WTC11 (cell line): ENCODE measurements around the gene C9orf72. TPM values are rescaled to one million over a fixed set of nuclear protein-coding genes. Genes with fewer than 3 reads are reported as not detected.

Source experiments
- ATAC-seq: fragments of 200-7000 bp; cut with Tn5 transposase; 2 replicates; pipeline ENCODE4 v1.10.0; 2021; ENCODE audit warnings: mild to moderate bottlenecking, moderate library complexity
- CTCF ChIA-PET: fragments of 300-600 bp; sonication (Branson Sonifier 250); formaldehyde crosslinking; loops from one replicate; lab custom pipeline; 2021; ENCODE audit warnings: antibody characterized with exemption; lab: Charles Lee
- POLR2A ChIA-PET: fragments of 350-600 bp; sonication (Branson Sonifier 250); formaldehyde crosslinking; loops from one replicate; lab custom pipeline; 2021; ENCODE audit warnings: antibody characterized with exemption; lab: Charles Lee
- DNase-seq: peaks from one replicate; pipeline ENCODE4 v3.0.0; 2021; ENCODE audit warnings: low spot score
- H3K27ac Mint-ChIP-seq: 2 replicates; pipeline ENCODE4 v1.8.0; 2021; ENCODE audit warnings: mixed read lengths
- H3K27me3 Mint-ChIP-seq: 2 replicates; pipeline ENCODE4 v1.8.0; 2021; ENCODE audit warnings: low read depth, mild to moderate bottlenecking, moderate library complexity, mixed read lengths
- H3K36me3 Mint-ChIP-seq: 2 replicates; pipeline ENCODE4 v1.8.0; 2021; ENCODE audit warnings: mixed read lengths
- H3K4me1 Mint-ChIP-seq: 2 replicates; pipeline ENCODE4 v1.8.0; 2022; ENCODE audit warnings: mixed read lengths
- H3K4me3 Mint-ChIP-seq: 2 replicates; pipeline ENCODE4 v1.8.0; 2021; ENCODE audit warnings: mild to moderate bottlenecking, moderate library complexity, mixed read lengths
- H3K9me3 Mint-ChIP-seq: 2 replicates; pipeline ENCODE4 v1.8.0; 2021; ENCODE audit warnings: mixed read lengths
- ATF1 ChIP-seq: sonication (generic); formaldehyde crosslinking; IDR thresholded peaks from 2 replicates; pipeline ENCODE4 v1.8.1; 2023; ENCODE audit warnings: mild to moderate bottlenecking, moderate library complexity, missing genetic modification reagents
- CBFB ChIP-seq: sonication (generic); formaldehyde crosslinking; IDR thresholded peaks from 2 replicates; pipeline ENCODE4 v1.8.1; 2022; ENCODE audit warnings: mild to moderate bottlenecking, low read depth, missing genetic modification reagents
- CREM ChIP-seq: sonication (generic); formaldehyde crosslinking; IDR thresholded peaks from 2 replicates; pipeline ENCODE4 v1.8.1; 2022; ENCODE audit warnings: mild to moderate bottlenecking, missing genetic modification reagents, moderate library complexity
- ESRRA ChIP-seq: sonication (generic); formaldehyde crosslinking; IDR thresholded peaks from 2 replicates; pipeline ENCODE4 v1.8.1; 2022; ENCODE audit warnings: mild to moderate bottlenecking, missing genetic modification reagents, borderline replicate concordance
- FOXP1 ChIP-seq: sonication (generic); formaldehyde crosslinking; IDR thresholded peaks from 2 replicates; pipeline ENCODE4 v1.8.0; 2022; ENCODE audit warnings: missing genetic modification reagents, mild to moderate bottlenecking, moderate library complexity, borderline replicate concordance
- IRF2 ChIP-seq: sonication (generic); formaldehyde crosslinking; IDR thresholded peaks from 2 replicates; pipeline ENCODE4 v1.8.0; 2022; ENCODE audit warnings: low read depth, missing genetic modification reagents, borderline replicate concordance
- MXD4 ChIP-seq: fragments of 250-450 bp; sonication (Bioruptor Pico); IDR thresholded peaks from 2 replicates; pipeline ENCODE4 v1.8.0; 2021; ENCODE audit warnings: mild to moderate bottlenecking, moderate library complexity, borderline replicate concordance
- MYBL2 ChIP-seq: sonication (generic); formaldehyde crosslinking; IDR thresholded peaks from 2 replicates; pipeline ENCODE4 v1.8.1; 2023; ENCODE audit warnings: mild to moderate bottlenecking, moderate library complexity, missing genetic modification reagents
- NFYB ChIP-seq: sonication (generic); formaldehyde crosslinking; conservative IDR thresholded peaks from 2 replicates; pipeline ENCODE4 v1.8.0; 2022; ENCODE audit warnings: low read depth, missing genetic modification reagents
- NR1H2 ChIP-seq: sonication (generic); formaldehyde crosslinking; IDR thresholded peaks from 2 replicates; pipeline ENCODE4 v1.9.0; 2021; ENCODE audit warnings: mild to moderate bottlenecking, moderate library complexity, missing genetic modification reagents
- OVOL2 ChIP-seq: fragments of 250-450 bp; sonication (Bioruptor Pico); IDR thresholded peaks from 2 replicates; pipeline ENCODE4 v1.9.0; 2021; ENCODE audit warnings: mild to moderate bottlenecking, borderline replicate concordance
- TEAD1 ChIP-seq: sonication (generic); formaldehyde crosslinking; IDR thresholded peaks from 2 replicates; pipeline ENCODE4 v1.8.0; 2022; ENCODE audit warnings: mild to moderate bottlenecking, missing genetic modification reagents
- TEAD4 ChIP-seq: sonication (generic); formaldehyde crosslinking; IDR thresholded peaks from 2 replicates; pipeline ENCODE4 v1.8.0; 2022; ENCODE audit warnings: mild to moderate bottlenecking, missing genetic modification reagents
- ZNF416 ChIP-seq: fragments of 250-450 bp; sonication (Bioruptor Pico); IDR thresholded peaks from 2 replicates; pipeline ENCODE4 v1.9.0; 2021; ENCODE audit warnings: mild to moderate bottlenecking, inconsistent platforms
- ZNF423 ChIP-seq: fragments of 250-450 bp; sonication (Bioruptor Pico); IDR thresholded peaks from 2 replicates; pipeline ENCODE4 v2.1.2; 2022; ENCODE audit warnings: mild to moderate bottlenecking, moderate library complexity
- ZNF671 ChIP-seq: fragments of 250-450 bp; sonication (Bioruptor Pico); IDR thresholded peaks from 2 replicates; pipeline ENCODE4 v1.8.0; 2021; ENCODE audit warnings: mild to moderate bottlenecking
- total RNA-seq: library from RNA; stranded (reverse); gene quantifications from 3 replicates; pipeline ENCODE4 v1.2.3, GENCODE V29; 2021
- TF ChIP-seq, protein P1 (sequence below): sonication (generic); formaldehyde crosslinking; IDR thresholded peaks from 2 replicates; pipeline ENCODE4 v1.8.1; 2023; ENCODE audit warnings: mild to moderate bottlenecking, missing genetic modification reagents, moderate library complexity
- TF ChIP-seq, protein P2 (sequence below): sonication (generic); formaldehyde crosslinking; IDR thresholded peaks from 2 replicates; pipeline ENCODE4 v1.8.0; 2022; ENCODE audit warnings: missing genetic modification reagents
- TF ChIP-seq, protein P3 (sequence below): sonication (generic); formaldehyde crosslinking; IDR thresholded peaks from 2 replicates; pipeline ENCODE4 v1.8.0; 2022; ENCODE audit warnings: mild to moderate bottlenecking, missing genetic modification reagents
- TF ChIP-seq, protein P4 (sequence below): fragments of 250-450 bp; sonication (Bioruptor Pico); IDR thresholded peaks from 2 replicates; pipeline ENCODE4 v1.9.0; 2021; ENCODE audit warnings: mild to moderate bottlenecking
- TF ChIP-seq, protein P5 (sequence below): sonication (generic); formaldehyde crosslinking; IDR thresholded peaks from 2 replicates; pipeline ENCODE4 v1.8.0; 2022; ENCODE audit warnings: mild to moderate bottlenecking, missing genetic modification reagents
- TF ChIP-seq, protein P6 (sequence below): sonication (generic); formaldehyde crosslinking; conservative IDR thresholded peaks from 2 replicates; pipeline ENCODE4 v1.8.1; 2023; ENCODE audit warnings: mild to moderate bottlenecking, low read depth, missing genetic modification reagents, moderate library complexity

Gene C9orf72
- total RNA-seq, 1 experiment from 2014 or later, result 21.5 TPM

DNA sequence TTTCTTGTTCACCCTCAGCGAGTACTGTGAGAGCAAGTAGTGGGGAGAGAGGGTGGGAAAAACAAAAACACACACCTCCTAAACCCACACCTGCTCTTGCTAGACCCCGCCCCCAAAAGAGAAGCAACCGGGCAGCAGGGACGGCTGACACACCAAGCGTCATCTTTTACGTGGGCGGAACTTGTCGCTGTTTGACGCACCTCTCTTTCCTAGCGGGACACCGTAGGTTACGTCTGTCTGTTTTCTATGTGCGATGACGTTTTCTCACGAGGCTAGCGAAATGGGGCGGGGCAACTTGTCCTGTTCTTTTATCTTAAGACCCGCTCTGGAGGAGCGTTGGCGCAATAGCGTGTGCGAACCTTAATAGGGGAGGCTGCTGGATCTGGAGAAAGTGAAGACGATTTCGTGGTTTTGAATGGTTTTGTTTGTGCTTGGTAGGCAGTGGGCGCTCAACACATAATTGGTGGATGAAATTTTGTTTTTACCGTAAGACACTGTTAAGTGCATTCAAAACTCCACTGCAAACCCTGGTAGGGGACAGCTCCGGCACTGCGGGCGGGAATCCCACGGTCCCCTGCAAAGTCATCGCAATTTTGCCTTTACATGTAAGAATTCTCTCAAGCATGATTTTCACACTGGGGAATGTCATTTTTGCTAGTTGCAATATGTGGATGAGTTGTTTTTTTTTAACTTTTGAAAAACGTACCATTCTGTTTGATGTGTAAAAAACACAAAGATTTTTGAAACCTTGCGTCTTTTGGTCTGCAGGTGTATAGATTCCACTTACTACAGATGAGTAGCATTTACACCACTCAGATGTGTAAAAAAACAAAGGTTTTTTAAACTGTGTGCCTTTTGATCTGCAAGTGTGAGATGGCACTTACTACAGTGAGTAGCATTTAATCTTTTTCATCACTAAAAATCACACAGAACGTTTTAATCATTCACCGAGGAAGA is 631 bp upstream of the C9orf72 start (continued):
- TF ChIP-seq CREM, result peak; percentile 90; the same call in 1 of the 2 replicates
- 0 out of 2 replicates have a peak, but pooled peaks have one; percentile 74 for TF ChIP-seq MYBL2 (CRISPR knock-in tag)

DNA sequence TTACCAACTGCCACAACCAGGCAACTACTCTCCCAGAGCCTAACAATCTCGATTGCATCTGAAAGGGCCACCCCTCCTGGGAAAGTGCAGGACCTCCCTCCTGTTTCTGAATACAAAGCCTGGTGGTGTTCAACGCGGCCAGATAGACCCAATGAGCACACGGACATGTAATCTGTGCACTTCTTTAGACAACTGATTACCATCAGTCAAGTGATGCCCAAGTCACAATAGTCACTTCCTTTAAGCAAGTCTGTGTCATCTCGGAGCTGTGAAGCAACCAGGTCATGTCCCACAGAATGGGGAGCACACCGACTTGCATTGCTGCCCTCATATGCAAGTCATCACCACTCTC is 739 bp downstream of the C9orf72 start:
- H3K27me3 Mint-ChIP-seq, result peaks cover 18% of the 10 kb centered on the region
- 0 out of 2 replicates have a peak, but pooled peaks cover 4% of the 10 kb centered on the region for H3K36me3 Mint-ChIP-seq
- TF ChIP-seq, protein P1, sequence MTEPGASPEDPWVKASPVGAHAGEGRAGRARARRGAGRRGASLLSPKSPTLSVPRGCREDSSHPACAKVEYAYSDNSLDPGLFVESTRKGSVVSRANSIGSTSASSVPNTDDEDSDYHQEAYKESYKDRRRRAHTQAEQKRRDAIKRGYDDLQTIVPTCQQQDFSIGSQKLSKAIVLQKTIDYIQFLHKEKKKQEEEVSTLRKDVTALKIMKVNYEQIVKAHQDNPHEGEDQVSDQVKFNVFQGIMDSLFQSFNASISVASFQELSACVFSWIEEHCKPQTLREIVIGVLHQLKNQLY, result no peak
- TF ChIP-seq CBFB (CRISPR knock-in tag) (no peak), CREM (no peak), MXD4 (no peak), ESRRA (CRISPR knock-in tag) (no peak), ATF1 (no peak), OVOL2 (CRISPR knock-in tag) (no peak), ZNF671 (no peak)
- TF ChIP-seq, protein P2, sequence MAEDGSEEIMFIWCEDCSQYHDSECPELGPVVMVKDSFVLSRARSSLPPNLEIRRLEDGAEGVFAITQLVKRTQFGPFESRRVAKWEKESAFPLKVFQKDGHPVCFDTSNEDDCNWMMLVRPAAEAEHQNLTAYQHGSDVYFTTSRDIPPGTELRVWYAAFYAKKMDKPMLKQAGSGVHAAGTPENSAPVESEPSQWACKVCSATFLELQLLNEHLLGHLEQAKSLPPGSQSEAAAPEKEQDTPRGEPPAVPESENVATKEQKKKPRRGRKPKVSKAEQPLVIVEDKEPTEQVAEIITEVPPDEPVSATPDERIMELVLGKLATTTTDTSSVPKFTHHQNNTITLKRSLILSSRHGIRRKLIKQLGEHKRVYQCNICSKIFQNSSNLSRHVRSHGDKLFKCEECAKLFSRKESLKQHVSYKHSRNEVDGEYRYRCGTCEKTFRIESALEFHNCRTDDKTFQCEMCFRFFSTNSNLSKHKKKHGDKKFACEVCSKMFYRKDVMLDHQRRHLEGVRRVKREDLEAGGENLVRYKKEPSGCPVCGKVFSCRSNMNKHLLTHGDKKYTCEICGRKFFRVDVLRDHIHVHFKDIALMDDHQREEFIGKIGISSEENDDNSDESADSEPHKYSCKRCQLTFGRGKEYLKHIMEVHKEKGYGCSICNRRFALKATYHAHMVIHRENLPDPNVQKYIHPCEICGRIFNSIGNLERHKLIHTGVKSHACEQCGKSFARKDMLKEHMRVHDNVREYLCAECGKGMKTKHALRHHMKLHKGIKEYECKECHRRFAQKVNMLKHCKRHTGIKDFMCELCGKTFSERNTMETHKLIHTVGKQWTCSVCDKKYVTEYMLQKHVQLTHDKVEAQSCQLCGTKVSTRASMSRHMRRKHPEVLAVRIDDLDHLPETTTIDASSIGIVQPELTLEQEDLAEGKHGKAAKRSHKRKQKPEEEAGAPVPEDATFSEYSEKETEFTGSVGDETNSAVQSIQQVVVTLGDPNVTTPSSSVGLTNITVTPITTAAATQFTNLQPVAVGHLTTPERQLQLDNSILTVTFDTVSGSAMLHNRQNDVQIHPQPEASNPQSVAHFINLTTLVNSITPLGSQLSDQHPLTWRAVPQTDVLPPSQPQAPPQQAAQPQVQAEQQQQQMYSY (CRISPR knock-in tag), result no peak
- TF ChIP-seq, protein P3, sequence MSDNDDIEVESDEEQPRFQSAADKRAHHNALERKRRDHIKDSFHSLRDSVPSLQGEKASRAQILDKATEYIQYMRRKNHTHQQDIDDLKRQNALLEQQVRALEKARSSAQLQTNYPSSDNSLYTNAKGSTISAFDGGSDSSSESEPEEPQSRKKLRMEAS (CRISPR knock-in tag), result no peak
- TF ChIP-seq, all 79 proteins: peak for 0
- DNase-seq (no peak), ATAC-seq (peak; percentile 12)
- CTCF ChIA-PET, result no interaction called here
- POLR2A ChIA-PET, result no interaction called here
- Mint-ChIP-seq H3K4me1 (peaks cover 27% of the 10 kb centered on the region), H3K27ac (peak overlapping the region; percentile 94), H3K9me3 (peaks cover 4% of the 10 kb centered on the region), H3K4me3 (peak overlapping the region; percentile 96)

DNA sequence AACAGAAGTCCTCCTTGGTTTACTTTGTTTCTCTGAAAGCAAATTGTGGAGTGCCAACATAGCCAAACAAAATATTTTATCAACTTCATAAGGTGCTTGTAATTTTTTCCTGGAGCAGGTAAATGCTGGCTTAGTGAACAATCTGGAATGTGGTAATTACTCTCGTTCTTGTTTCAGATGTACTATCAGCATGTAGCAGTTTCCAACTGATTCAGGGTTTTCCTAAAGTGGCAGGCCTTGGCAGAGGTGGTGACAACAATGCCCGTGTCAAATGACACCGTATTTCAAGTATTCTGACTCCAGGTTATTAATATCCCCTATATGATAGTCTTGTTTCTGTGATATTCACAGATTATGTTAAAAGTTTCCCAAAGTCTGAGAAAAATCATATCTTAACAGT is 1.2 kb downstream of the C9orf72 start:
- DNase-seq, result no peak
- peaks cover 27% of the 10 kb centered on the region for H3K4me1 Mint-ChIP-seq
- H3K4me3 Mint-ChIP-seq, result peak overlapping the region; percentile 96
- ChIA-PET POLR2A (no interaction called here), CTCF (no interaction called here)
- 0 out of 2 replicates have a peak, but pooled peaks cover 4% of the 10 kb centered on the region for H3K36me3 Mint-ChIP-seq
- H3K9me3 Mint-ChIP-seq, result peaks cover 4% of the 10 kb centered on the region
- H3K27ac Mint-ChIP-seq, result peak overlapping the region; percentile 94; the same call in 1 of the 2 replicates
- no peak for ATAC-seq
- peaks cover 18% of the 10 kb centered on the region for H3K27me3 Mint-ChIP-seq
- TF ChIP-seq OVOL2 (CRISPR knock-in tag) (no peak), FOXP1 (CRISPR knock-in tag) (no peak), ZNF423 (CRISPR knock-in tag) (no peak), TEAD4 (CRISPR knock-in tag) (no peak), CREM (no peak), IRF2 (CRISPR knock-in tag) (no peak), NFYB (CRISPR knock-in tag) (no peak), ZNF416 (no peak), TEAD1 (CRISPR knock-in tag) (no peak), NR1H2 (no peak)
- TF ChIP-seq, protein P4, sequence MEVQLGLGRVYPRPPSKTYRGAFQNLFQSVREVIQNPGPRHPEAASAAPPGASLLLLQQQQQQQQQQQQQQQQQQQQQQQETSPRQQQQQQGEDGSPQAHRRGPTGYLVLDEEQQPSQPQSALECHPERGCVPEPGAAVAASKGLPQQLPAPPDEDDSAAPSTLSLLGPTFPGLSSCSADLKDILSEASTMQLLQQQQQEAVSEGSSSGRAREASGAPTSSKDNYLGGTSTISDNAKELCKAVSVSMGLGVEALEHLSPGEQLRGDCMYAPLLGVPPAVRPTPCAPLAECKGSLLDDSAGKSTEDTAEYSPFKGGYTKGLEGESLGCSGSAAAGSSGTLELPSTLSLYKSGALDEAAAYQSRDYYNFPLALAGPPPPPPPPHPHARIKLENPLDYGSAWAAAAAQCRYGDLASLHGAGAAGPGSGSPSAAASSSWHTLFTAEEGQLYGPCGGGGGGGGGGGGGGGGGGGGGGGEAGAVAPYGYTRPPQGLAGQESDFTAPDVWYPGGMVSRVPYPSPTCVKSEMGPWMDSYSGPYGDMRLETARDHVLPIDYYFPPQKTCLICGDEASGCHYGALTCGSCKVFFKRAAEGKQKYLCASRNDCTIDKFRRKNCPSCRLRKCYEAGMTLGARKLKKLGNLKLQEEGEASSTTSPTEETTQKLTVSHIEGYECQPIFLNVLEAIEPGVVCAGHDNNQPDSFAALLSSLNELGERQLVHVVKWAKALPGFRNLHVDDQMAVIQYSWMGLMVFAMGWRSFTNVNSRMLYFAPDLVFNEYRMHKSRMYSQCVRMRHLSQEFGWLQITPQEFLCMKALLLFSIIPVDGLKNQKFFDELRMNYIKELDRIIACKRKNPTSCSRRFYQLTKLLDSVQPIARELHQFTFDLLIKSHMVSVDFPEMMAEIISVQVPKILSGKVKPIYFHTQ (CRISPR knock-in tag), result no peak
- TF ChIP-seq, protein P5, sequence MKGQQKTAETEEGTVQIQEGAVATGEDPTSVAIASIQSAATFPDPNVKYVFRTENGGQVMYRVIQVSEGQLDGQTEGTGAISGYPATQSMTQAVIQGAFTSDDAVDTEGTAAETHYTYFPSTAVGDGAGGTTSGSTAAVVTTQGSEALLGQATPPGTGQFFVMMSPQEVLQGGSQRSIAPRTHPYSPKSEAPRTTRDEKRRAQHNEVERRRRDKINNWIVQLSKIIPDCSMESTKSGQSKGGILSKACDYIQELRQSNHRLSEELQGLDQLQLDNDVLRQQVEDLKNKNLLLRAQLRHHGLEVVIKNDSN, result no peak
- TF ChIP-seq, protein P6, sequence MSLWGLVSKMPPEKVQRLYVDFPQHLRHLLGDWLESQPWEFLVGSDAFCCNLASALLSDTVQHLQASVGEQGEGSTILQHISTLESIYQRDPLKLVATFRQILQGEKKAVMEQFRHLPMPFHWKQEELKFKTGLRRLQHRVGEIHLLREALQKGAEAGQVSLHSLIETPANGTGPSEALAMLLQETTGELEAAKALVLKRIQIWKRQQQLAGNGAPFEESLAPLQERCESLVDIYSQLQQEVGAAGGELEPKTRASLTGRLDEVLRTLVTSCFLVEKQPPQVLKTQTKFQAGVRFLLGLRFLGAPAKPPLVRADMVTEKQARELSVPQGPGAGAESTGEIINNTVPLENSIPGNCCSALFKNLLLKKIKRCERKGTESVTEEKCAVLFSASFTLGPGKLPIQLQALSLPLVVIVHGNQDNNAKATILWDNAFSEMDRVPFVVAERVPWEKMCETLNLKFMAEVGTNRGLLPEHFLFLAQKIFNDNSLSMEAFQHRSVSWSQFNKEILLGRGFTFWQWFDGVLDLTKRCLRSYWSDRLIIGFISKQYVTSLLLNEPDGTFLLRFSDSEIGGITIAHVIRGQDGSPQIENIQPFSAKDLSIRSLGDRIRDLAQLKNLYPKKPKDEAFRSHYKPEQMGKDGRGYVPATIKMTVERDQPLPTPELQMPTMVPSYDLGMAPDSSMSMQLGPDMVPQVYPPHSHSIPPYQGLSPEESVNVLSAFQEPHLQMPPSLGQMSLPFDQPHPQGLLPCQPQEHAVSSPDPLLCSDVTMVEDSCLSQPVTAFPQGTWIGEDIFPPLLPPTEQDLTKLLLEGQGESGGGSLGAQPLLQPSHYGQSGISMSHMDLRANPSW (CRISPR knock-in tag), result no peak
